Bone marrow (tissue), 2 donors: Measurements from ENCODE around the gene MTFR1L.

Source experiments
- DNase-seq, 2 donors: peaks; one replicate each; lab custom pipeline; 2025; lab: John Stamatoyannopoulos, UW

The MTFR1L gene

DNA sequence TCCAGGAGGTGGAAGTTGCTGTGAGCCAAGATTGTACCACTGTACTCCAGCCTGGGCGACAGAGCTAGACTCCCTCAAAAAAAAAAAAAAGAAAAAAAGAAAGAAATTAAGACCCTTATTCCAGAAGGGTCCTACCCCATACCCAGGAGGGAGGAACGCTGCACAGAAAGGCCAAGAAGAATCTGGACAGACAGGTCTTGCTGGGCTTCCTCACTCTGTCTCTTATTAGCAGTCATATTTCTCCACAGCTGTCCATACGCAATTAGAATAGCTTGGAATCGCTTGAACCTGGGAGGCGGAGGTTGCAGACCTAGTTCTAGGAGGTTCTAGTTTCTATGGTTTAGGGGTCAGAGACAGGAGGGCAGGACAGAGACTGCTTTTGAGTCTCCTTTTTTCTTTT lies 58.9 kb downstream of the MTFR1L start:
- DNase-seq = no peak

DNA sequence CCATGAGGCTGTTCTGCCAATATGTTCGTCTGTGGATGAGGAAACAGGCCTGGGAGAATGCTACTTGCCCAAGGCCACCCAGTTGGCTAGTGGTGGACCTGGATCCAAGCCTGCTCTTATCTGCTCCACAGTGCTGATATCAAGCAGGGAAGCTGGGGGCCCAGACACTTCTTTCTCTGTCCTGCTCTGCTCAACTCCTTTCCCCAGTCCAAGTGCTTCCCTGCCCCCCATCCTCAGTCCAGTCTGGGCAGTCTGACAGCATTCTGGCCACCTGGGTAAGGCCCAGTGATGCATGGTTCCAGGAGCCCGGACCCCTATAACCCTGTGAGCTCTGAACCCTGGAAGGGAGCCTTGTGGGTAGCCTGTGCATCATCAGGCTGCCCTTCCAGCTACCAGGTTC lies 59.9 kb downstream of the MTFR1L start:
- DNase-seq = no peak

DNA sequence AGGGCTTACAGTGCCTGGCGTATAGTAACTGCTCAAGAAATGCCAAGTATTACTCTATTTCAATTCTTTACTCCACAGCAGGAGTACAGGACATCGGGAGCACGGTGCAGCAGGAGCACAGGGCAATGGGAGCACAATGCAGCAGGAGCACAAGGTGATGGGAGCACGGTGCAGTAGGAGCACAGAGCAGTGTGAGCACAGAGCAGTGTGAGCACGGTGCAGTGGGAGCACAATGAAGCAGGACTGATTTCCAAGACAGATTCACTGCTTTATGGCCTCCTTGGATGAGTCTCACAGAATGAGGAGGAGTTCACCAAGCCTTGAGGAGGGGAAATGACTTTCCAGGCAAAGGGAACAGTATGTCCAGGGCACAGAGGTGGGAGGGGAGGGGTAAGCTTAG lies 60.8 kb downstream of the MTFR1L start:
- DNase-seq = no peak

DNA sequence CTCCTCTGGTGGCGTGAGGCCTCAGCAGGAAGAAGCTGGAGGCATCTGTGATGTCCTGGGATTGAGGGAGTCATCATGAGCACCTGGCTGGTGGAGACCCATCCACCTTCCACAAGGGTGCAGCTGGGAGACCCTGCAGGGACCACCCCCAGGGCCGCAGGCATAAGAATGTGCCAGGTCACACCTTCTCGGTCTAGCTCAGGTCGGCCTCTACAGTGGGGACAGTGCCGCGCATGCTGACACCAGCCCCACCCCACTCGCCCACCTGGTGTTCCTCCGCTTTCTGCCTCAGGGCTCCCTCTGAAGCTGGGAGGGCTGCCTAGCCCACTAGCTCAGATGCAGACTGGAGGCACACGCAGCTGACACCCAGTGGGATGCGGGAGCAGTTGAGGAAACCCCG lies 61.5 kb downstream of the MTFR1L start:
- no peak for DNase-seq
